Stimulated activated CD4-positive, alpha-beta T cell treated with anti-CD3 and anti-CD28 coated beads, Interleukin-1b, Interleukin-23, amount 100 ng/mL, for 48 hours (primary cell): ENCODE results near the gene LPGAT1.
"Not testable (repeated sequence)": the region's sequence is repeated elsewhere in the genome, so short reads cannot be mapped to it uniquely, and the experiment has no call there.

Source experiments
- DNase-seq: peaks from one replicate; pipeline ENCODE4 v3.0.0-alpha.2; 2020

LPGAT1 gene

DNA sequence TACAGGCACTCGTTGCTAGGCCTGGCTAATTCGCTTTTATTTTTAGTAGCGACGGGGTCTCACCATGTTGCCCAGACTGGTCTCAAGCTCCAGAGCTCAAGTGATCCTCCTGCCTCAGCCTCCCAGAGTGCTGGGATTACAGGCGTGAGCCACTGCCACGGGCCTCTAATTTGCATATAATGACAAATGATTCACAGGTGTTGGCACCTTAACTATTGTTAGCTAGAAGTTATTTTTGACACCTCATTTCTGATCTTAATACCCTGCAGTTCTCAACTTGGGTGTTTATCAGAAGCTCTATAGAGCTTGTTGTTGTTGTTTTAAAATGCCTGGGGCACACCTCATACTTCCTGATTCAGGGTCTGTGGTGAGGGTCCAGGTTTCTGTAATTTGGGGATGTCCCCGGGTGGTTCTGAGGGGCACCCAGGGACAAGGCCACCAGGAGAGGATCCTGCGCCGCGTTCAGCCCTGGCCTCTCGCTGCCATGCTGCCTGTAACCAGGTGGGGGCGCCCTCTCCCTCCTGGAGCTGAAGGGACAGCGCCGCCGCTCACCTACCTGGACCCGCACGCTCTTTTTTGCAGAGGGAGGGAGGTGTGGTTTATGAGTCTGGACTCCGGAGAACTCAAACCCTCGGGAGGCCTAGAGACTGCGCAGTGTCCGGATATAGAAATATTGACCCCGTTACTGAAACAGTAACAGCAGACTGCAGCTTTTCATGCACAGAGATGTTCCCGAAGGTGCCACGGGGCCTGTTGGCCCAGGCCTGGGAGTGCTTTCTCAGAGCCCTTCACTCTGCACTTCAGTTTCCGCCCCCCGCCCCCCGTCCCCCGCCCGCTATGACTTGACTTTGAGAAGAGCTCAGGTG lies 132.2 kb downstream of the LPGAT1 start:
- peak; percentile 81 for DNase-seq

DNA sequence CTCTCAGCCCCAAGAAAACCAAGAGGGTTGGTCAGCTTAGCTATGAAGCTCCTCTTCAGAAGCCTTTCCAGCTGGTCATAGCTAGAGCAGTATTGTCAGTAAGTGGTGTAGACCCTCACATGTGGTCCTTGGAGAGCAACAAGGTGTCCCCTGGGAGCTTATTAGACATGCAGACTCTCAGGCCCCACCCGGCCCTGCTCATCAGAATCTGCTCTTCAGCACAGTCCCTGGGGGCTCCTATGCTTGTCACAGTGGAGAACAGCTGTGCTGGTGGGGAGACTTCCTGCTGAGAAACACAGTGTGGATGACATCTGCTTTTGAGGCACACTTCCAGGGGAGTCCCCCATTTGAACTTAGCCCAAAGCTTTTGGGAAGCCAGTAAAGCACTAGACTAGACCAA lies 133.2 kb downstream of the LPGAT1 start:
- DNase-seq, result no peak

DNA sequence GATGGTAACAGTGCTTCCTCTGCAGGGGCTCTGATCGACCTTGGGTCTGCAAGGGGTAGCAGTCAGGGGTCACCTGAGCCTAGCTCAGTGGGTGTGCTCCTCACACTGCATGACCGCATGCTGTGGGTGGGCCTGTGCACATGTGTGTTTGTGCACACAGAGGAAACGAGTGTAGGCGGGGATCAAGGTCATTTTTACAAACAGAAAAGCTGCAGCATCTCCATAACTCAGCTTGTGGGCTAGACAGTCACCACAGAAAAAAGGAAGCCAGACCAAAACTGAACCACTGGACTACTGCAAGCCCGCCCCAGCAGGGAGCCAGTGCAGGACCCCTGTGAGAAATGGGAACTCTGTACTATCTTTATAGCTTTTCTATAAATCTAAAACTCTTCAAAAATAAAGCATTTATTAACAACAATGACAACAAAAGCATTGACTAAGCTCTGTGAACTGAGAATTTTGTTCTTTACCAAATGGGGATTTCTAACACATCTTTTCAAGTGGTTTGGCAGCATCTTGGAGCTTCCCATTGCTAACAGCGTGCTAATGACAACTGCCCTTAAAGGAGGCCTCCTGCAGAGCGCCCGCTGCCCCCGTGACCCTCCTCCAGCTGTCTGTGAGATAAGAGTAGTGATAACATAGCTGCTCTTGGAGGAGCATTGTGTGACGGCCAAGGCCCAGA lies 135.3 kb downstream of the LPGAT1 start:
- DNase-seq, result no peak

DNA sequence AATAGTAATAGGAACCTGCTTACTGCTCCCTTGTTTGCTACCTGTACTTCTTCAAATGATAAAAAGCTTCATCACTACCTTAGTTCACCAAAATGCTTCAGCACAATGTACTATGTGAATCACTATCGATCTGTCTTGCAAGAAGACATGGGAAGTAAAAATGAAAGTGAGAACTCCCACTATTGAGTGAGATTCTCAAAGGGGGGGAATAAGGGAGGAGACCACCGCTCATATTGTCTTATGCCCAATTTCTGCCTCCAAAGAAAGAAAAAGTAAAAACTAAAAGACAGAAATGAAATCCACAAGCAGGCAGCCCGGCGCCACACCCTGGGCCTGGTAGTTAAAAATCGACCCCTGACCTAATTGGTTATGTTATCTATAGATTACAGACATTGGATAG lies 136.7 kb downstream of the LPGAT1 start:
- not testable (repeated sequence) for DNase-seq
